Hepatocyte (in vitro differentiated cells): Measurements from ENCODE around the gene HSPB7.

Experiments
- CTCF ChIP-seq: fragments of 200-600 bp; sonication (generic); IDR thresholded peaks from 2 replicates; pipeline ENCODE4 v1.5.1; 2016; ENCODE audit warnings: antibody characterized with exemption, mild to moderate bottlenecking; ENCODE audit not compliant: poor library complexity
- EZH2 ChIP-seq: fragments of 200-600 bp; sonication (generic); IDR thresholded peaks from 2 replicates; pipeline ENCODE4 v1.6.1; 2016; ENCODE audit warnings: antibody characterized with exemption, mild to moderate bottlenecking, borderline replicate concordance
- EZH2phosphoT487 ChIP-seq: fragments of 200-600 bp; sonication (generic); IDR thresholded peaks from one replicate; pipeline ENCODE4 v1.6.1; 2018; ENCODE audit warnings: antibody characterized with exemption, mild to moderate bottlenecking, low read depth, moderate library complexity; ENCODE audit not compliant: unreplicated experiment, severe bottlenecking

- no peak for TF ChIP-seq CTCF
- TF ChIP-seq EZH2 = no peak
- no peak for TF ChIP-seq EZH2phosphoT487
Measured at GRCh38 chr1:15998929-15999328, 18.9 kb downstream of the HSPB7 start.
